Measurements from ENCODE around the gene CLN3.
A peak's percentile ranks its signal among the peaks of the same experiment; 100 is the strongest.
"Not testable (repeated sequence)": the region's sequence is repeated elsewhere in the genome, so short reads cannot be mapped to it uniquely, and the experiment has no call there.

The CLN3 gene

DNA sequence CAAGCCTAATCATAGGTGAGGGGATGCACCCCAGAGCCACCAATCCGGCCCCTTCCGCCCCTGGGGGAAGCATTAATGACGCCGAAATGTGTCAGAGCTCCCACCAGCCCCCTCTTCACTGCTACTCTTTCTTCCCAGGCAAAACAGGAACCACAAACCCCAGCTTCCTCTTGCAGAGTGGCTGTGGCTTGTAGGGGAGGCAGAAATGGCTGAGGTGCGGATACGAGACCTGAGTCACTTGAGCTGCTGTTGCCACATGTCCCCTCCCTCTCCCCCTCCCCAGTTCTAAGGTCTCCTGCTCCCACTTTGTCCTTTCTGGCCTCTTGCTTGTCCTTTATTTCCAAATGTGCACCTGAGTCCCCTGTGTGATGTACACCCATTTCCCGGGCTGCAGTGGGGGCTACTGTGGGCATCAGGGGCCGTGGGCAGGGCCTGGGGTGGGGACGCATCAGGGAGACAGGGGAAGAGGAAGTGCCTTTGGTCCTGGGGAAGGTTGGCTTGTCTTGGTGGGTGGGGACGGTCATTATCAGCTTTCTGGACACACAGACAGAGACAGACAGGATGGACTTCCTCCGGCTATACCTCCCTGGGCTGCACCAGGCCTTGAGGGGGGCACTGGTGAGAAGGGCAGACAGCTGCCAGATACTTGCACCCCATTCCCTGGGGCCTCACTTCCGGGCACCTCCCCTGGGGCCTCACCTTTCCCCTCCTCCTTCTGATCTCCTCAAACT is 2.4 kb upstream of the CLN3 start, which contains the start of gene APOBR:
APOBR (plus strand) TSS at position 523 of the 731 bp plus-strand sequence; CDS start at position 562, 39 bp downstream.
- DNase-seq (ENCODE audit: low read depth) = peak; percentile 83

DNA sequence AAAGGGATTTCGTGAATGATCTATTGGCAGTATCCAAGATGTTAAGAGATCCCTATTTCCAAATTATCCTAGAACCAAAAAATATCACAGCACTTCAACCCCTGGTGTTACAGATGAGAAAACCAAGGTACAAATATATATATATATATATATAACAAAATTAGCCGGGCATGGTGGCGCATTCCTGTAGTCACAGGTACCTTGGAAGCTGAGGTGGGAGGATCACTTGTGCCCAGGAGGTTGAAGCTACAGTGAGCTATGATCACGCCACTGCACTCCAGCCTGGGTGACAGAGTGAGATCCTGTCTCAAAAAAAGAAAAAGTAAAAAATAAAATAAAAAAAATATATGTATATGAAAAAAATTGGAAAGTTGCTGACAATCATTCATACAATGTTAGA is 637 bp upstream of the CLN3 start:
- DNase-seq (ENCODE audit: low read depth) = no peak

DNA sequence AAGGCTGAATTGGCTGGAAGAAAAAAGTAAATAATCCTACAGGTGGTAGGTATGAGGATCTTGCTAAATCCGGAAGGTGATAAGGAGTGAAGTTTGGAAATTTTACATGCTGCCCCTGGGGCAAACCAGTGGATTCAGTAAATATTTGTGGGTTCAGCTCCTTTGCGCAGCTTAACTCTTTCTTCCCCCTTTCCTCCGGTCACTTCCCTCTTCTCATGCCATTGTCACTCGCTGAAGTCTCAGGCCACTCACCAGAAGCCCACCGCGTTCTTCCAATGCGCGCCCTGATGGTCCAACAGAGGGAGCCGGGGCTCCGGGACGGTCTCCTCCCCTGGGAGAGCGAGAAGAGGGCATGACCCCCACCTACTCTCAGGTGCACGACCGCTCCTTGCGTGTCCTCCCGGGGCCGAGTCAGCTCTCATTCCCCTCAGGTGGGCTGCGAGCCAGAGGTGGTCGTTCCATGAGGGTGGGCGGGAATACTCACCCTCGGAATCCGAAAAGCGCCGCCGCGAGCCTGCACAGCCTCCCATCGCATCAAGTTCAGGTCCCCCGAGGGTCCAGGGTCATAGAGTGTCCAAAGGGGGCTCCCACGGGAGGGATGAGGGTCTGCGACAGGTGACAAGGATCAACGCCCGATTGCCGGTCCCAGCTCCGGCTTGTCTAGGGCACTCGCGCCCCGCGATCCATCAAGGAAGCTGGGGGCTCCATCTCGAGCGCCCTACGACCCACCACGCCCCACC is 474 bp downstream of the CLN3 start:
- DNase-seq (ENCODE audit: low read depth) = no peak

DNA sequence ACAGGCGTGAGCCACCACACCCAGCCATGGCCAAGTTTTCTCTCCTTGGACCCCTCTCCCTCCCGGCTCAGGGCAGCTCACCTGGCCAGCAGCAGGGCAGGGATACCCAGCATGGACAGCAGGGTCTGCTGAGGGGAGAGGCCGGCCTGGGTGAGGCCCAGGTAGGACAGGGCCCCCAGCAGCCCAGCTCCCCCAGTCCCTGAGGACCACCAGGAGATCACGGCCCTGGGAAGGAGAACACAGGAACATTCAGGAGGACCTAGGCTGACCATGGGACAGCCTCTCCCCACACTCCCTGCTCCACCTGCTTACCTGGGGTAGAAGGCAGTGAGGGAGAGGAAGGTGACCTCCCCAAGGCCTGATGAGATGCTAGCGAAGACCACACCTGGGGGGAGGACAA is 5.6 kb downstream of the CLN3 start:
- DNase-seq (ENCODE audit: low read depth) = no peak

DNA sequence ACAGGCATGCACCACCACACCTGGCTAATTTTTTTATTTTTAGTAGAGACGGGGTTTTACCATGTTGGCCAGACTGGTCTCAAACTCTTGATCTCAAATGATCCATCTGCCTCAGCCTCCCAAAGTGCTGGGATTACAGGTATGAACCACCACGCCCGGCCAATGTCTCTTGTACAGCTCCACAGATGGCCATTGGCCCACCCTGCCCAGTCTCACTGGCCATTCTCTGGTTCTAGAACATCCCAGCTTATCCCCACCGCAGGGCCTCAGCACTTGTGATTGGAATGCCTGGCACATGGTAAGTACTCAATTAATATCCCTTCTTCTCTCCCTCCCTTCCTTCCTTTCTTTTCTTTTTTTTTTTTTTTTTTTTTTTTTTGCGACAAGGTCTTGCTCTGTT is 8.5 kb downstream of the CLN3 start:
- not testable (repeated sequence) for DNase-seq (ENCODE audit: low read depth)

DNA sequence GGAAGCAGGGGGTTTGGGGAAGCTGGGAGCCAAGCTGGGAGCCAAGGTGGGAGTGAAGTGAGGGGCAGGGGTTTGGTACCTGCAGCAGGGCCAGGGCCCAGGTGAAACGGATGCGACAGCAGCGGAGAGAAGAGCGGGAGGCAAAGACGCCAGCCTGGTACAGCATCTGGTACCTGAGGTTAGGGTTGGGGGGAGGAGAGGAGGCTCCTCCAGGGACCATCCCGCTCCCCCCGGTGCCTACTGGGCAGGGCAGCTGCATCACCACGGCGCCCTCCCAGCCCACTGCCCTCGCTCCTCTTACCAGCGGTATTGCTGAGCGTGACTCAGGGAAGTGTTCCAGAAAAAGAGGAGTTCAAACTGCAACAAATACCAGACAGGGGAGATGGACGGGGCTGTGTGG is 9.8 kb downstream of the CLN3 start:
- no peak for DNase-seq (ENCODE audit: low read depth)

DNA sequence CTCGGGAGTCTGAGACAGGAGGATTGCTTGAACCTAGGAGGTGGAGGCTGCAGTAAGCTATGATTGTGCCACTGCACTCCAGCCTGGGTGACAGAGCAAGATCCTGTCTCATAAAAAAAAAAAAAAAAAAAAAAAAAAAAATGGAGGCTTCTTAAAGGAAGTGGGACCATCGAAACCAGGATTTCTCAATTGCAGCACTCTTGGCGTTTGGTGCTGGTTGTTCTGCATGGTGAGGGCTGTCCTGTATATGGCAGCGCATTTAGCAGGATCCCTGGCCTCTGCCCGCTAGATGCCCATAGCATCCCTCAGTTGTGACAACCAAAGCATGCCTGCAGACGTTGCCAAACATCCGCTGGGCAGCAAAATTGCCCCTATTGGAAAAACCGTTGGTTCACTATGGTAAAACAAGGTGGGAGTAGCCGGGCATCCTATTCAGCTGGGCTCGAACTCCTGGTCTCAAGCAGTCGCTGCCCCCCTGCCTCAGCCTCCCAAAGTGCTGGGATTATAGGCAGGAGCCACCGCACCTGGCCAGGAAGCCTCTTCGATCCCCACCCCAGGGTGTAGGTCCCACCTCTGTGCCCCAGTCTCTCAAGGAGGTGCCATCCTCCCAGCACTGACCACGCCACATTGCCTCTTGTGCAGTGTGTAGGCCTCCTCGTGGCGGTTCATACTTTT is 13.2 kb downstream of the CLN3 start:
- no peak for DNase-seq (ENCODE audit: low read depth)

DNA sequence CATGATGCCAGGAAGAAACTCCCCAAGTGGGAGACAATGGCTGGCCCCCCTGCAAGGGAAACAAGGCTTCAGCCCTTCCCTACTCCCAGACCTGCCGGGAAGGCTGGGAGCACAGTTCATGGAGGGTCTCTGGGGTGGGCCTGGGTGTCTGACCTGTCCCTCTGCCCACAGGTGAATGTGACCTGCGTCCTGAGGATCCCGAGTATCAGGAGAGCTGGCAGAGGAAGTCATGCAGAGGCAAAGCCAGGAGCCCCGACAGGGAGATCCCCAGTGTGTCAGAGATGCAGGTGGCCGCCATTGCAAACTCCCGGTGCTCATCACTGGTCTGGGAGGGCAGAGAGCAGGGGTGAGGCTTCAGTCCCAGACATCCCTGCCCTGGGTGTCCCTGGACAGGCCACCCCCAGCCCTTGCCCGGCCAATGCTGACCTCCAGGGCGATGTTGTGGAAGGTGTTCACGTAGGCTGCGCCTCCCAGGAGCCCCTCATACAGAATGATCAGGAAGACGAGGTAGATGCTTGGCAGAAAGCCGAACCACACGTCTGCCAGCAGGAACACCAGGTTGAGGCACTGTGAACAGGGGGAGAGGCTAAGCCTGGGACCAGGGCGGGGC is 14.5 kb downstream of the CLN3 start:
- no peak for DNase-seq (ENCODE audit: low read depth)

DNA sequence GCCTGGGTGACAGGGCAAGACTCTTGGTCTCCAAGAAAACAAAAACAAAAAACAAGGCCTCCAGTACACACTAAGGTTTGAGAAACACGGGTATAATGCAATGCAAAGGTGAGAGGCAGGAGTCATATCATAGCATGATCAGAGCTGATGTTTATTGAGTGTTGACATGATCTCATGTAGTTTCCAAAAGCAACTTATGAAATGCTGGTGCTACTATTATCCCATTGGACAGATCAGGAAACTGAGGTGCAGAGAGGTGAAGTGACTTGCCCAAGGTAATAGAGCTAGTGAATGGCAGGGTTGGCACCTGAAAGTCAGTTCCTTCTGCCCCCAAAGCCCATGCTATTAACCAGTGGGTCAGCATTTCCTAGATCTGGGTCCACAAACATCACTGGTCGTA is 16.7 kb downstream of the CLN3 start:
- no peak for DNase-seq (ENCODE audit: low read depth)

DNA sequence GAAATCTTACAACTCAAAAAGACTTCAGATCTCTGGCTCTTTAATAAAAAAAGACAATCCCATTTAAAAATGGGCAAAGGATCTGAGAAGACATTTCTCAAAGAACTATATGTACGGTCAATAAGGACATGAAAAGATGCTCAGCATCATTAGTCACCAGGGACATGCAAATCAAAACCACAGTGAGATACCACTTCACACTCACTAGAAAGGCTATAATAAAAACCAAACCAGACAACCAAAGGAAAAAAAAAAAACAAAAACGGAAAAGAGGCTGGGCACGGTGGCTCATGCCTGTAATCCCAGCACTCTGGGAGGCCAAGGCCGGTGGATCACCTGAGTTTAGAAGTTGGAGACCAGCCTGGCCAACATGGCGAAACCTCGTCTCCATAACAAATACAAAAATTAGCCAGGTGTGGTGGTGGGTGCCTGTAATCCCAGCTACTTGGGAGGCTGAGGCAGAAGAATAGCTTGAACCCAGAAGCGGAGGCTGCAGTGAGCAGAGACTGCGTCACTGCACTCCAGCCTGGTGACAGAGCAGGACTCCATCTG is 18.1 kb downstream of the CLN3 start:
- no peak for DNase-seq (ENCODE audit: low read depth)

DNA sequence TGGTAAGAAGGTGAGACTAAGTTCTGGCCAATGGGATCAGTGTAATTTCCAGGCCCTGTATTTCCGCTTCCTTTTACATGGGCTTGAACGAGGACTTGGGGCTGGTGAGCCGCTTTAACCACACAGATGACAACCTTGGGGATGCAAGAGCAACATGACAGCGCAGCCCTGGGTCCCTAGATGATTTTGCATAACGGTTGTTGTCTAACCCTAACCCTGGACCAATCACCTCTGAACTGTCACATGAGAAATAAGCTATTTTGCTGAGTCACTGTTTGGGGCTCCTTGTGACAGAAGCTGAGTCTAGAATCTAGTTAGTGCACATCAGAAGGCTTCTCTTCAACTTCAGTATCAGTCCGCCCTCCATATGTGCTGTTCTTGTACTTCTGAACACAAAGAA is 44.8 kb downstream of the CLN3 start:
- DNase-seq (ENCODE audit: low read depth) = not testable (repeated sequence)

DNA sequence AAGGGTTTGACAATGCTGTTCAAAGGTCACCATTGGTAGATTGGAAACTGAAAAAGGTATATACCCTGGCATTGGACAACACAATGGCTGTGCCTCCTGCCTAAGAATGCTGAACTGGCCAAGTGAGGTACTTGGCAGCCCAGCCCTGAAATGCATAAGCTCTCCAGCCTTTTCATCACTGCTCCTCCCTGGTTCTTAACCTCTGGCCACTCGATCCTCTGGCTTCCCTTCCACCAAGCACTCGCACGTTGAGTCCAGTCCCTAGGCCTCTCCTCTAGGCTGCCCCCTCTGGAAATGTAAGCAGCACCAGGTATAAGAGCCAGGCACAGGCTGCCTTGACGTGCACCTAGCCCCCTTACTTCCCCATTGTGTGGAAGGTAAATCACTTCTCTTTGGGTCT is 45.5 kb downstream of the CLN3 start:
- not testable (repeated sequence) for DNase-seq (ENCODE audit: low read depth)

DNA sequence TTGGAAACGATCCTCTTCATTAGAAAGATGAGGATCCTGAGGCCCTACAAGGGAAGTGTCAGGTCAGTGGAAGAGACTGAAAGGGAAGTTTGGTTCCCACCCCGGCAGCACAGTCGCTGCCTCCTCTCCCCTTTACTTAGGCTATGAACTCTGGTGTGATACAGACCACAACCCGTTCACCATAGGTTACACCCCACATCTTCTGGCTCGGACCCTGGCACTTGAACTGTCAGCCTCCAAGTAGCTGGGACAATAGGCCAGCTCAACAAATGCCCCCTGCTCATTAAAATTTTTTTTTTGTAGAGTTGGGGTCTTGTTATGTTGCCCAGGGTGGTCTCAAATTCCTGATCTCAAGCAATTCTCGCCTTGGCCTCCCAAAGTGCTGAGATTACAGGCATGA is 47.9 kb downstream of the CLN3 start:
- not testable (repeated sequence) for DNase-seq (ENCODE audit: low read depth)

DNA sequence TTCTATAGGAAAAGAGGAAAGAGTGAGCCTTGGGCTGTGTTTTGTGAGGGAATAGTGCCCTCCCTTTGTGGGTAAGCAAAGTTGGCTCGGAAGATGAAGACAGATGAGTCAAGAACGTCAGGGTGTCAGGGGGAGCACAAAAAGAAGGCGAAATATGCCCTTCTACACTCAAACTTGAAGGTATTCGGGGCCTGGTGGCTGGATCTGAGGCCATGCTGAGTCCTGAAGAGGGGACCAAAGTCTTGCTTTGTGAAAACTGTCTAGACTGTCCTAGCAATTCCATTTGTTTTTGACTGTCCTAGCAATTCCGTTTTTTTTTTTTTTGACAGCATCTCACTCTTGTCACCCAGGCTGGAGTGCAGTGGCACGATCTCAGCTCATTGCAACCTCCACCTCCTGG is 53.0 kb downstream of the CLN3 start:
- not testable (repeated sequence) for DNase-seq (ENCODE audit: low read depth)

DNA sequence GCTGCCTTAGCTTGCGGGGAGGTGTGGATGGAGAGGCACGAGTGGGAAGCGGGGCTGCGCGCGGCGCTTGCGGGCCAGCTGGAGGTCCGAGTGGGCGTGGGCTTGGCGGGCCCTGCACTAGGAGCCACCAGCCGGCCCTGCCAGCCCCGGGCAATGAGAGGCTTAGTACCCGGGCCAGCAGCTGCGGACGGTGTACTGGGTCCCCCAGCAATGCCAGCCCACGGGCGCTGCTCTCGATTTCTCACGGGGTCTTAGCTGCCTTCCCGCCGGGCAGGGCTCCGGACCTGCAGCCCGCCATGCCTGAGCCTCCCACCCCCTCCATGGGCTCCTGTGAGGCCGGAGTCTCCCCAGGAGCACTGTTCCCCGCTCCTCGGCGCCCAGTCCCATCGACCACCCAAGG is 56.5 kb downstream of the CLN3 start:
- not testable (repeated sequence) for DNase-seq (ENCODE audit: low read depth)
